ENCODE measurements around the gene EYA3. TPM values are rescaled to one million over a fixed set of nuclear protein-coding genes. Genes with fewer than 3 reads are reported as not detected.

Gene EYA3
- total RNA-seq, 2 donors from 2014 or later = 16.7 to 19.4 TPM

DNA sequence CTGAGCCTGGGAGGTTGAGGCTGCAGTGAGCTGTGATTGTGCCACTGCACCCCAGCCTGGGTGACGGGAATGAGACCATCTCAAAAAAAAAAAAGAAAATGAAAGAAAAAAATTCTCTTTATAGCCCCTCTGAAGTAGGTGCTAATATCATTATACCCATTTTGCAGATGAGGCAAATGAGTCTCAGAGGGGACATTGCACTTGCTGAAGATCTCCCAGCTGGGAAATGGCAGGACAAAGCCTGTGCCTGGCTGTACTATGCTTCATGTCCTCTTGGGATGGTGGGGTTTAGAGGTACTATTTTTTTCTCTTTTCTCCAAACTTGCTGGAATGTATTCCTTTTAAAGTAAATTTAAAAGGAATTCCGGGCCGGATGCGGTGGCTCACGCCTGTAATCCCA is 152.0 kb downstream of the EYA3 start:
- intact Hi-C loops (cut with DNase I) = no loop called here
- 94% methylated on average over 5 of the region's 5 CpGs for WGBS
- no peak overlapping the region for H3K4me3 ChIP-seq
- no peak overlapping the region for H3K27ac ChIP-seq
- TF ChIP-seq CTCF (IDR thresholded peaks at IDR 0.05) = no peak
- TF ChIP-seq POLR2A (IDR thresholded peaks at IDR 0.05) = no peak
- TF ChIP-seq POLR2AphosphoS5 (IDR thresholded peaks at IDR 0.05) = no peak
- no peaks in the 10 kb centered on the region for H3K36me3 ChIP-seq
- H3K9me3 ChIP-seq = no peaks in the 10 kb centered on the region
- no peaks in the 10 kb centered on the region for H3K27me3 ChIP-seq (replicated peaks; ENCODE audit: insufficient read depth)
- H3K4me1 ChIP-seq (replicated peaks) = no peaks in the 10 kb centered on the region
- no peak for DNase-seq (ENCODE audit: low spot score)

- H3K36me3 ChIP-seq = no peaks in the 10 kb centered on the region
- H3K27ac ChIP-seq = no peak overlapping the region
- TF ChIP-seq POLR2AphosphoS5 (IDR thresholded peaks at IDR 0.05) = no peak
- TF ChIP-seq CTCF (IDR thresholded peaks at IDR 0.05) = no peak
- TF ChIP-seq POLR2A (IDR thresholded peaks at IDR 0.05) = no peak
- H3K4me1 ChIP-seq (replicated peaks) = no peaks in the 10 kb centered on the region
- no peak for DNase-seq (ENCODE audit: low spot score)
- H3K4me3 ChIP-seq = no peak overlapping the region
- 45% methylated on average over 8 of the region's 8 CpGs for WGBS
- H3K9me3 ChIP-seq = no peaks in the 10 kb centered on the region
- no peaks in the 10 kb centered on the region for H3K27me3 ChIP-seq (replicated peaks; ENCODE audit: insufficient read depth)
- intact Hi-C loops (cut with DNase I) = no loop called here
Measured at GRCh38 chr1:27935721-27936120, 152.7 kb downstream of the EYA3 start.

DNA sequence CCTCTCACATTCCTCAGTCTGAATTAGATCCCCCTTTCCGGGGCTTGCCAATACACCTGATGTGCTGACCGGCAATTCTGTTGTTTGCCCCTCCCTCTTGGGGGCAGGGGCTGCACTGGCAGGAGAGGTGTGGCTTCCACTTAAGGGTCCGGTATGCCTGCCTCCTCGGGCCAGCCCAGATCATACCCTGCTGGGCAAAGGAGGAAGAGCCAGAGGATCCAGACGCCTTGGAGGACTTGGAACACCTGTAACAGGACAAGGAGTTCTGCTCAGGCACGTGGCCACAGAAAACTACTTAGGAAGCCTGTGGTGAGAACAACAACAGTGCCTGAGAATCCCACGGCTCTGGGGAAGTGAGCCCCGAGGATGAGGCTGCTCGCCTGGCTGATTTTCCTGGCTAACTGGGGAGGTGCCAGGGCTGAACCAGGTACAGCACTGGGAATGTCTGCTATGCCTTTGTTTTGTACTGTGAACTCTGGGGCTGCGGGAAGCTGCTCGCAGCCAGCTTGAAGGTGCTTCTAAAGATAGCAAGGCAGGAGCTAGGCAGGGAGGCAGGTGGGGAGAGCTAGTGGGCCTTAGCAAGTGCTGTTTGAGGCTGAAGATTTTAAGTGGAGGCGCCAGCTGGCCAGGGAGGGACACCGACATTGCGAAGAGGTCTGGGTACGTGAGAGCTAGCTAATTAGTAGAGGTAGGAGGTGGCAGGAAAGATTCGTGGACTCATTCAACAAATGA is 153.4 kb downstream of the EYA3 start, which contains the start of gene SMPDL3B:
Gene SMPDL3B, plus strand, starts transcription at position 183 of the 732 bp plus-strand sequence. Its CDS starts 184 bp downstream, at position 367.
- peak within 1 kb of the TSS; percentile 18 to 23 for H3K4me3 ChIP-seq
- TF ChIP-seq POLR2AphosphoS5 (IDR thresholded peaks at IDR 0.05) = peak; percentile 39
- peak in 1 of 4 experiments; percentile 39 for TF ChIP-seq CTCF (IDR thresholded peaks at IDR 0.05)
- no peak for TF ChIP-seq POLR2A (IDR thresholded peaks at IDR 0.05)

GRCh38 chr1:27931759-27932158 is 156.7 kb downstream of the EYA3 start:
- no peak for DNase-seq (ENCODE audit: low spot score)
- no peaks in the 10 kb centered on the region for H3K9me3 ChIP-seq
- no peak for TF ChIP-seq POLR2AphosphoS5 (IDR thresholded peaks at IDR 0.05)
- no peak for TF ChIP-seq CTCF (IDR thresholded peaks at IDR 0.05)
- TF ChIP-seq POLR2A (IDR thresholded peaks at IDR 0.05) = no peak
- intact Hi-C loops (cut with DNase I) = no loop called here
- no peak overlapping the region for H3K4me3 ChIP-seq
- H3K27ac ChIP-seq = no peak overlapping the region
- H3K4me1 ChIP-seq (replicated peaks) = no peaks in the 10 kb centered on the region
- WGBS = 80% methylated on average over 4 of the region's 4 CpGs
- H3K36me3 ChIP-seq = no peaks in the 10 kb centered on the region
- H3K27me3 ChIP-seq (replicated peaks; ENCODE audit: insufficient read depth) = no peaks in the 10 kb centered on the region

More for the DNA sequence above, 153.4 kb downstream of the EYA3 start, which contains the start of gene SMPDL3B:
- H3K4me1 ChIP-seq (replicated peaks) = no peaks in the 10 kb centered on the region
- H3K27me3 ChIP-seq (replicated peaks; ENCODE audit: insufficient read depth) = no peaks in the 10 kb centered on the region
- peak within 1 kb of the TSS in 1 of 2 donors; percentile 51 for H3K27ac ChIP-seq
- 6% methylated on average over 15 of the region's 16 CpGs for WGBS
- H3K9me3 ChIP-seq = no peaks in the 10 kb centered on the region
- no peaks in the 10 kb centered on the region for H3K36me3 ChIP-seq
- DNase-seq (ENCODE audit: low spot score) = peak; percentile 31
- intact Hi-C loops (cut with DNase I) = no loop called here

DNA sequence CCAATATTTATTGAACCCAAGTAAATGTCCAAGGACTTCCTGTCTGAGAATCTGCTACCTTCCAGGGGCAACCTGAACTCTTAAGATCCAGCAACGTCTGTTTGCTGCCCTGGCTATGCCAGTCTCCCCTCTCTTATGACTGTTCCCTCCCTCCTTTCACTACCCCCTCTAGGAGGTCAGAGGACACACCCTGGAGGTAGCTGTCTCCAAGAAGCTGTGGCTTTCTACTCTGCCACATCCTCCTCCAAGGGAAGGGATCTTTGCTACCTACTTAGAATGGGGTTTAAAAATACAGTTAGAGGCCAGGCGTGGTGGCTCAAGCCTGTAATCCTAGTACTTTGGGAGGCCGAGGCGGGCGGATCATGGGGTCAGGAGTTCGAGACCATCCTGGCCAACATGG is 157.2 kb downstream of the EYA3 start:
- WGBS = 89% methylated on average over 6 of the region's 6 CpGs
- intact Hi-C loops (cut with DNase I) = no loop called here
- Histone ChIP-seq H3K27me3 (replicated peaks; ENCODE audit: insufficient read depth) (no peaks in the 10 kb centered on the region), H3K36me3 (no peaks in the 10 kb centered on the region), H3K4me1 (replicated peaks) (no peaks in the 10 kb centered on the region), H3K4me3 (no peak overlapping the region), H3K9me3 (no peaks in the 10 kb centered on the region), H3K27ac (no peak overlapping the region)
- no peak for TF ChIP-seq POLR2AphosphoS5 (IDR thresholded peaks at IDR 0.05)
- TF ChIP-seq CTCF (IDR thresholded peaks at IDR 0.05) = no peak
- TF ChIP-seq POLR2A (IDR thresholded peaks at IDR 0.05) = no peak
- no peak for DNase-seq (ENCODE audit: low spot score)
